ENCODE results near the gene AREG.
A peak's percentile ranks its signal among the peaks of the same experiment; 100 is the strongest.
"Not testable (repeated sequence)": the region's sequence is repeated elsewhere in the genome, so short reads cannot be mapped to it uniquely, and the experiment has no call there.

Gene AREG, protein sequence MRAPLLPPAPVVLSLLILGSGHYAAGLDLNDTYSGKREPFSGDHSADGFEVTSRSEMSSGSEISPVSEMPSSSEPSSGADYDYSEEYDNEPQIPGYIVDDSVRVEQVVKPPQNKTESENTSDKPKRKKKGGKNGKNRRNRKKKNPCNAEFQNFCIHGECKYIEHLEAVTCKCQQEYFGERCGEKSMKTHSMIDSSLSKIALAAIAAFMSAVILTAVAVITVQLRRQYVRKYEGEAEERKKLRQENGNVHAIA

DNA sequence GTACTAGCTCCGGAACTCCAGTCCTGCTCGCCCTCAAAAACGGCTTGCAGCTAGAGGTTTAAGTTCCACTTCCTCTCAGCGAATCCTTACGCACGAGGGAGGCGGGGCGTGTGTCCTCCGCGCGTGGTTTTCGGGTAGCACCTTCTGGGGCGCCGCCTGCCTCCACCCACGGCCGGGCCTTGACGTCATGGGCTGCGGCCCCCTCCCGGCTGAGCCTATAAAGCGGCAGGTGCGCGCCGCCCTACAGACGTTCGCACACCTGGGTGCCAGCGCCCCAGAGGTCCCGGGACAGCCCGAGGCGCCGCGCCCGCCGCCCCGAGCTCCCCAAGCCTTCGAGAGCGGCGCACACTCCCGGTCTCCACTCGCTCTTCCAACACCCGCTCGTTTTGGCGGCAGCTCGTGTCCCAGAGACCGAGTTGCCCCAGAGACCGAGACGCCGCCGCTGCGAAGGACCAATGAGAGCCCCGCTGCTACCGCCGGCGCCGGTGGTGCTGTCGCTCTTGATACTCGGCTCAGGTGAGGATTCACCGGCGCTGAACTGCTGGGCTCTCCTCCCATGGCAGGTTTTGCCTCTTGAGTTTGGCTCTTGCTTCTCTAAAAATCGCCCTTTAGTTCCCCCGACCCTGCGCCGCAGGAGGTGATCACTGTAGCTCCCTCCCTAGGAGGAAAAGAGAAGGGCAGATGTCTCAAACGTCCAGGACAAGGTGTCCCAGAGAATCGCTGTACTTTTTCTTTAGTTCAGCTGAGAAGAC is at the start of gene AREG:
Gene AREG, plus strand, starts transcription at position 246 of the 752 bp plus-strand sequence. Its CDS starts 210 bp downstream, at position 456.
- peak; percentile 66 for DNase-seq (ENCODE audit: low read depth, low spot score)

DNA sequence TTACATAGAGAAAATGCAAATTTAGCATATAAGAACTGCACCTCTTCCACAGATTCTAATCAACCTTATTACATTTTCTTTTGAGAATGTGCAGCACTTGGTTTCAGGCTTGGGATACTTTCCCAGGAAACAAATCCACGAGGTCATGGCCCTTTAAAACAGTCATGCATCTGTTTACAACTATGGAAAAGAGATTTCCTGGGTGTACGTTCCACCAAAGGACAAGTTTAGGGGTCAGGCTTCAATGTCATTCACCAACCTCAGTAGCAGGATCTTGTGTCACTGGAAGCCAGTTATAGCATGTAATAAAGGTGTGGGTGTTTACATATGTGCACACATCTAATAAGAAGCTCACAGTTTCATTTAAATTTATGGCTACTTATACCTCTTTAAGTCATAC is 49.3 kb upstream of the AREG start:
- no peak for DNase-seq (ENCODE audit: low read depth, low spot score)

DNA sequence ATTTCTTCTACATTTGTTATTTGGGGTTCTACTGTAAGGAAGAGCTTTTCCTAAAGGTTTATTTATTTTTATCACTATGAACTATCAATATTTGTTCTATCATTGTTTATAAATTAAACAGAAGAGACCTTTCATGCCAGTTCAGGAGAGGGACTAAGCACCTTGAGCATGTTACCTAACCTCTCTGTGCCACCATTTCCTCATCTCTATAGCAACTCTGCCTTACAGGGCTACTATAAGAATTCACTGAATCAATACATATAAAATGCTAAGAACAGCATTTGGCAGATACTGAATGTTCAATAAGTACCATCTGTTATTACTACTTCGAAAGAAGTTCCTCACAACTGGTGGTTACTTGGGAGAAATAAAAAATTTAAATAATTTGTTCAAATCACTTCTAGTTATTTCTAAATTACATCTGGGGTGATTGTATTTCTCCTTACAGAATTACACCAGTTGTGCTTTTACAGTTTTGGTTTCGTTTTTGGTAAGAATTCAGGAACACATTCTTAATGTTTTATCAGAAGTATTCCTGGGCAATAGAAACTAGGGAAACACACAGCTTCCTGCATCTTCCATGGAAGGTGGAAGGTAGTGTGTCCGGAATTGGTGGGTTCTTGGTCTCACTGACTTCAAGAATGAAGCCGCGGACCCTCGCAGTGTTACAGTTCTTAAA is 47.0 kb upstream of the AREG start:
- DNase-seq (ENCODE audit: low read depth, low spot score), result no peak

DNA sequence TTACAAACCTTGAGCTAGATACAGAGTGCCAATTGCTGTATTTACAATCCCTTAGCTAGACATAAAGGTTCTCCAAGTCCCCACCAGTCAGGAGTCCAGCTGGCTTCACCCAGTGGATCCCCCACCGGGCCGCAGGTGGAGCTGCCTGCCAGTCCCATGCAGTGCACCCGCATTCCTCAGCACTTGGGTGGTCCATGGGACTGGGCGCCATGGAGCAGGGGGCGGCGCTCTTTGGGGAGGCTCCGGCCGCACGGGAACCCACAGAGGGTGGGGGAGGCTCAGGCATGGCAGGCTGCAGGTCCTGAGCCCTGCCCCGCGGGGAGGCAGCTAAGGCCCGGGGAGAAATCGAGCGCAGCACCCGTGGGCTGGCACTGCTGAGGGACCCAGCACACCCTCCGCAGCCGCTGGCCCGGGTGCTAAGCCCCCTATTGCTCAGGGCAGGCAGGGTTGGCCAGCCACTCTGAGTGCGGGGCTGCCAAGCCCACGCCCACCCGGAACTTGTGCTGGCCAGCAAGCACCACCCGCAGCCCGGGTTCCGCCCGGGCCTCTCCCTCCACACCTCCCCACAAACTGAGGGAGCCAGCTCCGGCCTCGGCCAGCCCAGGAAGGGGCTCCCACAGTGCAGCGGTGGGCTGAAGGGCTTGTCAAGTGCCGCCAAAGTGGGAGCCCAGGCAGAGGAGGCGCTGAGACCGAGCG is 45.9 kb upstream of the AREG start:
- DNase-seq (ENCODE audit: low read depth, low spot score), result not testable (repeated sequence)

DNA sequence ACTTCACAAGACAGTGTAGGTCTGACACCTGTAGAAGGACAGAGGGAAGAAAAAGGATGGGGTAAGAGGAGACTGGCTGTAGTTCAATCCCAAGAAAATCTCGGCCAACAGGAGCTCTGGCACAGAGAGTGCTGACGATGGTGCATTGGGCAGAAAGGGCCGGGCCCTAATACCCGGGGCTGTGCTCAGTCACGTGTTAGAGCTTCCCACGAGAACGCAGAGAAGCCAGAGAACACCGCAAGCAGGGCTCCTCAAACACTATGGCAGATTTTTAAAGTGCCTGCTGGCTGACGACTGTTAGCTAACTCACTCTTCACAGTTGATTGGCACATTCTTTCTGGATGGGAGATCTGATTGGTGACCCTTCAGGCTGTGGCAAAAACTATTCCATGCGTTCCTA is 44.5 kb upstream of the AREG start:
- no peak for DNase-seq (ENCODE audit: low read depth, low spot score)

DNA sequence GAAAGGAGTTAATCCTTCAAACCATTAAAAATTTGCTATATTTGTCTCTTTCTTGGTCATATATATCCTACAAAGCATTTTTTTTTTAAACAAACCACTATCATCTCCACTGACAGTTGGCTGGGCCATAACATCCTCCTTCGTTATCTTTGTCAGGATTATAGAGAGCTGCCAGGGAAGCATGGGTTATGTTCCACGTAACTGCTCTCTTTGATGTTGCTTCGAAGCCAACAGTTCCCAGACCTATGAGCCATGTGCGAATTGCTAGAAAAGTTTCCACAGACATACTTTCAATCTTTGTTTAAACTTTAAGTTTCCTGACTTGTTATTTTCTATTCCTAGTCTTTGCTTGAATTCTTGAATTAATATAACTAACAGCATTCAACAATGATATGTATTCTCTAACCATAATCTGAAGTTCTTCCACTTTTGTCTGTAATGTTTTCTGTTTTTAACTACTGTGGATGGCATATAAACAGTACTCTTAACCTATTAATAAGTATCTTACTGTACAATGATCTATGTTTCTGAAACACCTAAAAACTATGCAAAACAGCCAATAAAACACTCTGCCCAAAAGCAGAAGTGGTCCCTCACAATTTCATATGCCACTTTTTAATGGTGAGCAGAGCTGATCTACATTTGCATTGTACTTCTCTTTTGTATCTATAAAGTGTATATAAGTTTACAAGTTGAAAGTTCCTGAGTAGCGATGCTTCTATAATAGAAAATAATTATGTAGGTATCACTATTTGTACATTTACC is 42.1 kb upstream of the AREG start:
- DNase-seq (ENCODE audit: low read depth, low spot score), result no peak

DNA sequence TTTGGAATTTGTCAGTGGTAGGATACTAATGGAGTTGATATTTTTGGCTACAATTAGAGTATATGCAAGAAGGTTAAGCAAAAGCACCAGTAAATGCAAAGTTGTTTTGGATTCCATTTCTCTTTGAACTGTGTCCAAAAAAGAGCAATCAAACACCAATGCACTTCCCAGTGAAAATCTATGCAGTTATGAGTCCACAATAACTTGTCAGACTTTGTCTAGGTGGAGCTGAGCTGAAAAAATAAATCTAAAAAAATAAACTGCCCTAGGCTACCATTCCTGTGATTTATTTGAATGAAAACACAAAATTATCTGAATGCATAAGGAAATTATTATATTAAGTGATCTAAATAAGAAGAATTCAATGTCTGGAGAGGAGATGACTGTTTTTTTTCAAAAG is 37.0 kb upstream of the AREG start:
- DNase-seq (ENCODE audit: low read depth, low spot score), result no peak

DNA sequence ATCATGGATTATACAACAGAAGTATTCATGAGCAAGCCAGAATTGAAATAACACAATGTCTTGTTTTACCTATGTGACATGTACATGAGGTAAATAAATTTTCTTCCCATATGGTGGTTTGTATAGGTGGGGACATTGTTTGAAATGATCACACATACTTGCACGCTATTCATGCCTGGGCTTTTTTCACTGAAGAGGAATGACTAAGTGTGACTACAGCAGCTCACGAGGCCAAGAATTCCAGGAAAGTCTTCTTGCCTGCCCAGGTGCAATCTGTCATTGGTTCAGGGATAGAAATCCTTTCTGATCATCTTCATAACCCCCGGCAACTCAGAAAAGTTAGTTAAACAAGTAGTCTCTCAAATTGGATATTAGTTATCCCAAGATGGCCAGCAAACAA is 36.3 kb upstream of the AREG start:
- no peak for DNase-seq (ENCODE audit: low read depth, low spot score)

DNA sequence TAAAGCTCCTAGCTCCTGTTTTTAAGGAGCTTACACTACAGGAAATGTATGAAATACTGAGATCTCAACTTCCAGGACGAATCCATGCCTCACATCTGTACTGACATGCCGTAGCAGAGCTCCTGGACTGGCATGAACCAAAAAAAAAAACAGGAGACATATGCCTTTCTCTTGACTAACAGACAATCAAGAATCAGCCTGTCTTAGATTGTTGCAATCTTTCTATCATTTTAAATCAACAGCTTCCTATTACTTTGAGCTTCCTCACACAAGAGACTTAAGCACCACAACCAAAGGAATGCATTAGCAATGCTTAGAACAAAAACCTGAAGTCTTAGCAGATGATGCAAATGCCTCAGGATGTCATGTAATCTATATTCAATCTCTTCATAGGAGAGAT is 34.7 kb upstream of the AREG start:
- DNase-seq (ENCODE audit: low read depth, low spot score), result no peak

DNA sequence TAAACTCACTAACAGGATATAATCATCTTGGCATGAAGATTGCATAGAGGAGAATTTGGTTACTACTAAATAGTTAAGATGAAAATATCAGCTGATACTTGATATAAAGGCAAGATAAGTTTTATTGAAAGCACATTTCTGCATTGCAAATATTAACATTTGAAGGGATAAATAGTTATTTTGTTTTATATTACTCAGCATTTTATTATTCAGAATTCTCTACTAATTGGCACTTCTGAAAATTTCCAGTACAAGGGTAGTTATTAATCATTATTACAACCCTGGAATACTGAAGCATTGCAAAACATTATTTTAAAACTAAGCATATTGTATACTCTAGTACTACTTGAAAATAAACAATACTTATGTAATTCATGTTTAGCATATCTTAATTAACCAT is 32.7 kb upstream of the AREG start:
- no peak for DNase-seq (ENCODE audit: low read depth, low spot score)

DNA sequence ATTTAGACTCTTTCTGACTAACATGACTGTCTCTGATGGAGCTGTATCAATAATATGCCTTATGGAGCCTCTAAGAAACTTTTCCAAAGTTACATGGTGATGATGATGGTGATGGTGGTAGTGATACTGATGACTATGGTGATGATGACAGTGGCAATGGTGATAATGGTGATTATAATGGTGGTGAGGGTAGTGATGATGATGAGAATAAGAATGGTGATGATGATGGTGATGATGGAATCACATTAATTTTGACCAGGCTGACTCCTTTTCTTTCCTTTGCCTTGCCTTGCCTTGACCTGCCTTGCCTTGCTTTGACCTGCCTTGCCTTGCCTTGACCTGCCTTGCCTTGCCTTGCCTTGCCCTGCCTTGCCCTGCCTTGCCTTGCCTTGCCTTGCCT is 31.7 kb upstream of the AREG start:
- DNase-seq (ENCODE audit: low read depth, low spot score), result no peak

DNA sequence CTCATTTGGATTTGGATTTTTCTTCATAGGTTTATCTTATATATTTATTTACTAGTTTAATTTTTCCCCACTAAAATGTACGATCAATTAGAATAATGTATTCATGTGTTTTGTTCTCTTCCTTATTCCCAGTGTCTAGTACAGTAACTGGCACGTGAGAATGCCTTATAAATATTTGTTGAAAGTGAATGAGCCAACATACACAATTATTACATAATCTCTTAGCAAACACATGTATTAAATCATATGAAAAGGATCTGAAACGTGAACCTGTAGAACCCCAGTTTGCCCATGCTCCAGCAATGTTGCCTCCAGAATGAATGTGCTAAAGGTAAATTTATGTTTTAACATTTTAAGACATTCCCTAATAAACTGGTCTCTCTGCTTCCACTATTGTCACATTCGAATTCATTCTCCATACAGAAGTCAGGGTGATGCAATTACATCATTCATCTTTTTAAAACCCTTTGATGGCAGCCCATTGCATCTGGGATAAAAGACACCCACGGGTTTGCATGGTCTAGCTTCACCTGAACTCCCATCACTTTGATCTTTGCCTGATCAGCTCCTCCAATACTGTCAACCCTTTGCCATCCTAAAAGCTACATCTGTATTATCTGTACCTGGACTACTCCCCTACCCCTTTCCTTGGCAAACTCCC is 30.7 kb upstream of the AREG start:
- DNase-seq (ENCODE audit: low read depth, low spot score), result no peak

DNA sequence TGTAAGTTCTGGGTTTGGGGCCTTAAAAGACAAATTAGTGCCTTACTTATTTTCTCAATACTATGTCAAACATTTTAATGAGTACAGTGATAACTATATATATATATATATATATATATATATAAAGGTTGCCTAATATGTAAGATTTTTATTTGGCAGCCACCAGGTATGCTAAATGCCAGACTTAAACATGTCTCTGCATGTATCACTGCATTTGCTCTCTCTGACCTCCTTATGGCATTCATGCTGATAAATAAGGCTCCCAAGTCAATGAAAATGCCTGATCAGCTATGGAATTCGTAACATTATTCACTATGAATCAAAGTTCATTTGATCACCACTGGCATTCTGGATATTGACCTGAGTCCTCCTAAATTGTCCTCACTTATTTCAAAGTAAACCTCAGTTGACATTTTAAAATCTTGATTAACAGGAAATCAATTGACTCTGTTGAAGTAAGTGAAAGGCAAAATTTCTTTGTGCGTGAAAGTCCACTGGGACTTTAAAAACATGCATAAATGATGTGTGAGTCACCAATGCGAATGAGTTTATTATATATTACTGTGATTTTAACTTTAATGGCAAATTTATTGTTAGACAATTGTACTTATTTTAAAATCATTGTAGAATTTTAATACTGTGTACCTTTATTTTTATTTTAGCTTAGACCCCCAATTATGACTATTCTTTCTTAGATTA is 29.2 kb upstream of the AREG start:
- no peak for DNase-seq (ENCODE audit: low read depth, low spot score)

DNA sequence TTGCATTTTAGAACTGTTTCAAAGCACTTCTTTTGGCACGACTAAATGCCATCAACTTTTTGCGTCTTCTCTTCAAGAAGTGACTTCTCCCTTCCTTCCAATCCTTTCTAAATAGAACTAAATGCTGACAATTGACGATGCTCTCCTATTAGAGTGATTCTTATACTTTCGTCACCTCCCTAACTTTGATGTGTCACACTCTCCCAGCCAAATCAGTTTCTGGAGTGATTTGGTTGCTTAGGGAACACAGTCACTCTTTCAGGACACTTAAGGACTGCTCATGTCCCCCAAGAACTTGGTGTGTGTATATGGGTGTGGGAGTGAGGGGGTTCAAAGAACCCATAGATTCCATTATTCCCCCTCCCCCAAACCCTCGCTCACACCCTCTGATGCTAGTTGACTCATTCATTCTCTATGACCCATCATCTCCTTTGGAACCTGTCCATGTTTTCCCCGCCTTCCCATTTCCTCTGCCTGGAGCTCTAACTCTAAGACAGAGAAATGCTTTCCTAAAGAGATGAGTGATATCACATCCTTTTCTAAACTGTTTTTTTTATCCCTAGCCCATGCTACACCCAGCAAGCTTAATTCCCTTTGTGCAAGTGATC is 26.8 kb upstream of the AREG start:
- no peak for DNase-seq (ENCODE audit: low read depth, low spot score)

DNA sequence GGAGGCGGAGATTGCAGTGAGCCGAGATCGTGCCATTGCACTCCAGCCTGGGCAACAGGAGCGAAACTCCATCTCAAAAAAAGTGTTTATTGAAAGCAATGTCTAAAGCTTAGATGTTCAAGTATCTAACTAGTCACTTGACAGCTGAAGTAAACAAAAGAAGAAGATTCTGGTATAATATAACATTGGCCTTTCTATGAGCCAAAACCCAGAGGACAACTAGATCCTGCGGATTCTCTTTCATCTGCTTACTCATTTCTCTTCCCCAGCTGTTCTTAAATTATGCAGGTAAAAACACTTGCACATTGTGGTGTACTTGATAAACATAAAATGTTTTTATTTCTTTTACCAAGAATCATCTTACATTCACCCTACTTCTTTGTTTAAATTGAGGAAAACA is 24.1 kb upstream of the AREG start:
- DNase-seq (ENCODE audit: low read depth, low spot score), result no peak

DNA sequence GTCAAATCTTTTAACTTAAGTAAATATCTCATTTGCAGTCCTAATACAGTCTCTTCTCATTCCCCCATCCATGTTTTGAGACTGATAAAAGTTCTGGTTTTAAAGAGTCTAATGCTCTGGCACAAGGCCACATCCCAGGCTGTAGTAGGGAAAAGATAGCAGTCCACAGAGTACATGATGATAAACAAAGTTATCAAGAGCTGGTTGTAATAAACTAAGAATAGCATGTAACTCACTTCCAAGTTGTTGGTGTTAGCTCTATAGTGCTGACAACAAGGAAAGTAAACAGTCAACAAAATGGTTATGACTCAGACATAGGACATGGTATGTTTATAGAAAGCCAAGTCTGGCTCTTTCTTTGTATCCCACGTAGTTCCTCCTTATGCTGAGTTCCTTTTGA is 21.8 kb upstream of the AREG start:
- DNase-seq (ENCODE audit: low read depth, low spot score), result no peak

DNA sequence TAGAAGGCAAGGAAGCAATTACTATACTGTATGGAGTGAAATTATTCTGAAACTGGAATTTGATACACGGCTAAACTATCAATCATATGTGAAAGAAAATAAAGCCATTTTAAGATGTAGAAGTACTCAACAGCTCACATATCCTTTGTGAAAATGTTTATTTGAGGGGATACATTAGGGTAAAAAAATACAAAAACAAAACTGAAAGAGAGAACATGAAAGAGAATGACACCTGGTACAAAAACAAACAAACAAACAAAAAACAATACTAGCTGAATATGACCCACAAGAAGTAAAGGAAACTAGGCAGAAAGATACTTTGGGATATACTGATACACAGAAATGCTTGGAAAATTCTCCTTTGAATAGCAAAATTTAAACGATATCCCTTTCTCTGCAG is 20.8 kb upstream of the AREG start:
- DNase-seq (ENCODE audit: low read depth, low spot score), result no peak

DNA sequence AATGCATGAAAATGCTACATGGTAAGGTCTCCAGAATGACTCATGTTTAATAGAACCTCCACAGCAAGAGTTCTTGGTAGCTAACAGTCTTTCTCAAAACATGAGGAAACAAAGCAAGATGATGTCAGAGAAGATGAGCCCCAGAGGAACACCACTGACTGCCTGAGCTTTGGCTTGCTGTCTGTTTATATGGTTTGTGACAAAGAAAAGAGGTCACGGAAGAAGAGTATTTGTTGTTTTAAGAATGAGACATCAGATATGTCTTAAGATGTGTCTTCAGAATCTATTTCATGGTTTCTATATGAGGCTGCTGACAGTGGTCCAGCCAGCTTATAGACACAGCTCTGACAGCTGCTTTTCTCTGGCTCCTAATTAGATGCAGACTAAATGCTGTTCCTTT is 18.8 kb upstream of the AREG start:
- DNase-seq (ENCODE audit: low read depth, low spot score), result no peak

DNA sequence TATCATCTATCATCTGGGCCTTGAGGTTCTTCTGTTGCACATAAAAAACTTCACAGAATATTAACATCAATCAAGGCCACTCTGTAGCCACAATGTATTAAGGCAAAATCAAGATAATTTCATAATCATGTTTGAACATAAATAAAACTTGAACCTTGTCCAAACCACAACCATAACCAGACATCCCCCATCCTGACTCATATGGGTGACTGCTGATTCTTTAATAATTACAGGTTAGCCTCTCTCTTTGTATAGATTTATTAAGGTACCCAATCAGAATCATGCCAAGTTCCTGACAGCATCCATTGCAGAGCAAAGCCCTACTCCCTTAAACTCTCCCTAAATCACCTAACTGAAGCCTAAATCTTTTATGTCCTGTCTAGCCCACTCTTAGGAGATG is 16.7 kb upstream of the AREG start:
- DNase-seq (ENCODE audit: low read depth, low spot score), result no peak
